ENCODE results near the gene IFI35. TPM values are rescaled to one million over a fixed set of nuclear protein-coding genes. Genes with fewer than 3 reads are reported as not detected.
"Not testable (repeated sequence)": the region's sequence is repeated elsewhere in the genome, so short reads cannot be mapped to it uniquely, and the experiment has no call there.

The IFI35 gene
- total RNA-seq, 2 experiments from 2014 or later, result 107 to 110 TPM

- POLR2A ChIA-PET, result interaction anchor here (1.8 kb wide), 1 partner anchor 231 kb away, joined by 6 read pairs; the partner anchor contains the start of gene TMEM106A
- no peaks in the 10 kb centered on the region for H3K27me3 Mint-ChIP-seq (ENCODE audit: low read depth)
- ATAC-seq (peak; percentile 76), DNase-seq (peak; percentile 80)
- CTCF ChIA-PET, result interaction anchor here (0.7 to 1.0 kb wide), 2 partner anchors 17 to 159 kb away, joined by 3 to 6 read pairs; partner anchors contain the start of gene RPL27
- H3K4me3 Mint-ChIP-seq, result peak overlapping the region; percentile 96
- H3K4me1 Mint-ChIP-seq (ENCODE audit: low read depth), result peaks cover 45% of the 10 kb centered on the region
- peak overlapping the region; percentile 95 for H3K27ac Mint-ChIP-seq
- H3K9me3 Mint-ChIP-seq (ENCODE audit: insufficient read depth), result no peaks in the 10 kb centered on the region
- H3K36me3 Mint-ChIP-seq (ENCODE audit: low read depth), result peaks cover 31% of the 10 kb centered on the region
These were observed 25.7 kb upstream of the IFI35 start for GRCh38 chr17:42980766-42981397.

DNA sequence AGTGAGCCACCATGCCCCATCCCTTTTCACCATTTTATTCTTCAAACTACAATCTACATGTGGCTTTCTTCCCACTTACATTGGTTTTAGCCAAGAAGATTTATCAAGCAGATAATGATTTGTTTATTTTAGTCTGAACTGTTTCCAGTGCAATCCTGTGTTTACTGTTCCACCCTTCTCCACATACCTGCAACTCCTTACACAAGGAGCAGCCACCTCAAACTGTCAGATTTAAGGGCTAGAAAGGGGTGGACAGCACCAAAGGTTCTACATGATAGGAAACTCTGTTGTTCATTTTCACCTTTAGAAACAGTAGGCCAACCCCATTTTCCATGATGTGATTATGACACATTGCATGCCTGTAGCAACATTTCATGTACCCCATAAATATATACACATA, 24.3 kb upstream of the IFI35 start:
- H3K27ac Mint-ChIP-seq, result peak overlapping the region; percentile 46
- ChIA-PET CTCF (no interaction called here), POLR2A (interaction anchor here (0.7 kb wide), 1 partner anchor 333 kb away, joined by 3 read pairs; no protein-coding TSS in a partner anchor)
- H3K9me3 Mint-ChIP-seq (ENCODE audit: insufficient read depth), result no peaks in the 10 kb centered on the region
- H3K4me3 Mint-ChIP-seq, result peak overlapping the region; percentile 96
- no peak for DNase-seq
- H3K36me3 Mint-ChIP-seq (ENCODE audit: low read depth), result peaks cover 37% of the 10 kb centered on the region
- H3K27me3 Mint-ChIP-seq (ENCODE audit: low read depth), result no peaks in the 10 kb centered on the region
- no peak for ATAC-seq
- H3K4me1 Mint-ChIP-seq (ENCODE audit: low read depth), result peaks cover 45% of the 10 kb centered on the region

GRCh38 chr17:42985225-42985624, 21.4 kb upstream of the IFI35 start:
- peaks cover 61% of the 10 kb centered on the region for H3K36me3 Mint-ChIP-seq (ENCODE audit: low read depth)
- H3K27ac Mint-ChIP-seq, result no peak overlapping the region
- no peaks in the 10 kb centered on the region for H3K9me3 Mint-ChIP-seq (ENCODE audit: insufficient read depth)
- CTCF ChIA-PET, result interaction anchor here (4.6 kb wide), 1 partner anchor 13 kb away, joined by 30 read pairs; the partner anchor contains the start of gene RPL27
- POLR2A ChIA-PET, result interaction anchor here (1.4 kb wide), 1 partner anchor 13 kb away, joined by 6 read pairs; the partner anchor contains the start of gene RPL27
- no peak for ATAC-seq
- DNase-seq, result no peak
- no peak overlapping the region for H3K4me3 Mint-ChIP-seq
- no peaks in the 10 kb centered on the region for H3K27me3 Mint-ChIP-seq (ENCODE audit: low read depth)
- peaks cover 35% of the 10 kb centered on the region for H3K4me1 Mint-ChIP-seq (ENCODE audit: low read depth)

DNA sequence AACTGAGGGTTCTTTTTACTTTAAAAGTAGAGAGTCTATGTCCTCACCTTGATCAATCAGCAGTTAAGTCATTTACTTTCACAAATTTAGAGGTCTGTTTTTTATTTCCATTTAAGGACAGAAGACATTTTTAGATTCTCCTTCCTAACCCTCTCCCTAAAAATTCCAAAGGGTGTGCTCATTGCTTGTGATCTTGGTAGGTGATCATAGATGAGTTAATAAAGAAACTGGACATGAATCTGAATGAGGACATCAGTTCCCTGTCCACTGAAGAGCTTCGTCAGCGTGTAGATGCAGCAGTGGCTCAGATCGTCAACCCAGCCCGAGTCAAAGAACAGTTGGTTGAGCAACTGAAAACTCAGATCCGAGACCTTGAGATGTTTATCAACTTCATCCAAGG, 17.4 kb upstream of the IFI35 start:
- Mint-ChIP-seq H3K27me3 (ENCODE audit: low read depth) (no peaks in the 10 kb centered on the region), H3K9me3 (ENCODE audit: insufficient read depth) (no peaks in the 10 kb centered on the region), H3K4me3 (no peak overlapping the region), H3K4me1 (ENCODE audit: low read depth) (peaks cover 14% of the 10 kb centered on the region), H3K36me3 (ENCODE audit: low read depth) (peaks cover 74% of the 10 kb centered on the region), H3K27ac (no peak overlapping the region)
- ATAC-seq (no peak), DNase-seq (no peak)
- ChIA-PET CTCF (no interaction called here), POLR2A (interaction anchor here (0.7 to 3.1 kb wide), 2 partner anchors 9 kb away, joined by 3 to 16 read pairs; partner anchors contain the start of gene RPL27)

- no peaks in the 10 kb centered on the region for H3K27me3 Mint-ChIP-seq (ENCODE audit: low read depth)
- ATAC-seq (no peak), DNase-seq (no peak)
- H3K4me3 Mint-ChIP-seq, result no peak overlapping the region
- POLR2A ChIA-PET, result interaction anchor here (0.7 kb wide), 1 partner anchor 8 kb away, joined by 3 read pairs; no protein-coding TSS in a partner anchor
- CTCF ChIA-PET, result no interaction called here
- H3K27ac Mint-ChIP-seq, result no peak overlapping the region
- no peaks in the 10 kb centered on the region for H3K9me3 Mint-ChIP-seq (ENCODE audit: insufficient read depth)
- H3K36me3 Mint-ChIP-seq (ENCODE audit: low read depth), result peaks cover 71% of the 10 kb centered on the region
- H3K4me1 Mint-ChIP-seq (ENCODE audit: low read depth), result peaks cover 8% of the 10 kb centered on the region
These were observed 16.6 kb upstream of the IFI35 start for GRCh38 chr17:42989726-42990652.

DNA sequence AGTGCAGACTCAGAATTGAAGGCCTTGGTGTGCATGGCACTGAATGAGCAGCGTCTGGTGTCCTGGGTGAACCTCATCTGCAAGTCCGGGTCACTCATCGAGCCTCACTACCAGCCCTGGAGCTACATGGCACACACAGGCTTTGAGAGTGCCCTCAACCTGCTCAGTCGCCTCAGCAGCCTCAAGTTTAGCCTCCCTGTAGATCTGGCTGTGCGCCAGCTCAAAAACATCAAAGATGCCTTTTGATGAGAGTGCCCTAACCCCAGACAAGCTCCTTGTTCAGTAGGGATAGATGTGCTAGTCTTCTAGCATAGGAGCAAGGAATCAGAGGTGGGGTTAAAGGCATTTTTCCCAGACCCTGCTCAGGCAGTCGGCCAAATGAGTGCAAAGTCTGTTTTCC, 15.1 kb upstream of the IFI35 start:
- ChIA-PET CTCF (no interaction called here), POLR2A (interaction anchor here (0.5 kb wide), 1 partner anchor 370 kb away, joined by 3 read pairs; no protein-coding TSS in a partner anchor)
- H3K27me3 Mint-ChIP-seq (ENCODE audit: low read depth), result no peaks in the 10 kb centered on the region
- ATAC-seq (no peak), DNase-seq (no peak)
- H3K9me3 Mint-ChIP-seq (ENCODE audit: insufficient read depth), result no peaks in the 10 kb centered on the region
- no peaks in the 10 kb centered on the region for H3K4me1 Mint-ChIP-seq (ENCODE audit: low read depth)
- H3K36me3 Mint-ChIP-seq (ENCODE audit: low read depth), result peaks cover 66% of the 10 kb centered on the region
- peak overlapping the region; percentile 20 for H3K27ac Mint-ChIP-seq
- H3K4me3 Mint-ChIP-seq, result no peak overlapping the region

DNA sequence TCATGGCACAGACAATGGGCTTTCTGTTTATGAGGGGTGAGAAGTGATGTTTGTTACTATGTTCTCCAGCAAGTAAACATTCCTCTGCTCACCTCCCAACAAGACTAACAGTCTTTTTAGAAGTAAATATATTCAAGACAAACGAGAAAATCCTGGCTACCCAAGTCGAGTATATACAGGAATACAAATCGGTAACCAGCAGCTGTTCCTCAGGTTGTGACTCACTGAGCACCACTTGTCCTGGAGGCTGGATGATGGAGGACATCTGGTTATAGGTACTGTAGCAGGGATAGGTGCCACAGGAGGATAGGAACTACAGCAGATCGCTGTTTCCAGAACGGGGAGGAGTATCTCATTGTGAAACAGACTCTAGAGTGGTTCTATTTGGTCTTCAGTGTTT, 13.7 kb upstream of the IFI35 start:
- Mint-ChIP-seq H3K36me3 (ENCODE audit: low read depth) (peaks cover 57% of the 10 kb centered on the region), H3K27me3 (ENCODE audit: low read depth) (no peaks in the 10 kb centered on the region), H3K4me1 (ENCODE audit: low read depth) (peaks cover 10% of the 10 kb centered on the region), H3K4me3 (no peak overlapping the region), H3K9me3 (ENCODE audit: insufficient read depth) (no peaks in the 10 kb centered on the region), H3K27ac (no peak overlapping the region)
- POLR2A ChIA-PET, result interaction anchor here (0.6 kb wide), 1 partner anchor 179 kb away, joined by 3 read pairs; no protein-coding TSS in a partner anchor
- CTCF ChIA-PET, result no interaction called here
- ATAC-seq (no peak), DNase-seq (no peak)

DNA sequence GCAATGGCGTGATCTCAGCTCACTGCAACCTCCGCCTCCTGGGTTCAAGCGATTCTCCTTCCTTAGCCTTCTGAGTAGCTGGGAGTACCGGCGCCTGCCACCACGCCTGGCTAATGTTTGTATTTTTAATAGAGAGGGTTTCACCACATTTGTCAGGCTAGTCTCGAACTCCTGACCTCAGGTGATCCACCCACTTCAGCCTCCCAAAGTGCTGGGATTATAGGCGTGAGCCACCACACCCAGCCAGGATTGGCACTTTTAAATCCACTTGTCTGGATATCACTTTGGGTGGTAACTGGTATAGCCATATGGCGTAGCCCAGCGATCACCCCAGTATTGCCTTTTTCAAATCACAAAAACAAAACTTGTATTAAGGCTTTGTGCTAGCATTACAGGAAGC, 12.7 kb upstream of the IFI35 start:
- POLR2A ChIA-PET, result not testable (repeated sequence)

GRCh38 chr17:42997390-42997983, 9.1 kb upstream of the IFI35 start:
- ATAC-seq (no peak), DNase-seq (no peak)
- CTCF ChIA-PET, result interaction anchor here (0.7 to 3.3 kb wide), 28 partner anchors 10 to 486 kb away, joined by 3 to 37 read pairs (median 5); partner anchors contain the start of genes AOC2, BECN1, BRCA1 and DHX8
- Mint-ChIP-seq H3K4me1 (ENCODE audit: low read depth) (peaks cover 32% of the 10 kb centered on the region), H3K9me3 (ENCODE audit: insufficient read depth) (no peaks in the 10 kb centered on the region), H3K27me3 (ENCODE audit: low read depth) (no peaks in the 10 kb centered on the region), H3K4me3 (peak overlapping the region; percentile 96), H3K36me3 (ENCODE audit: low read depth) (peaks cover 57% of the 10 kb centered on the region), H3K27ac (peak overlapping the region; percentile 99)
- POLR2A ChIA-PET, result interaction anchor here (0.5 to 3.5 kb wide), 28 partner anchors 8 to 486 kb away, joined by 3 to 65 read pairs (median 6); partner anchors contain the start of genes AARSD1, BECN1, BRCA1 and DHX8

More for the DNA sequence above, 12.7 kb upstream of the IFI35 start:
- DNase-seq; H3K27ac Mint-ChIP-seq; CTCF ChIA-PET; H3K27me3 Mint-ChIP-seq (ENCODE audit: low read depth); H3K9me3 Mint-ChIP-seq (ENCODE audit: insufficient read depth); ATAC-seq; H3K4me3 Mint-ChIP-seq: not testable (repeated sequence)
- peaks cover 12% of the 10 kb centered on the region for H3K4me1 Mint-ChIP-seq (ENCODE audit: low read depth)
- H3K36me3 Mint-ChIP-seq (ENCODE audit: low read depth), result peaks cover 55% of the 10 kb centered on the region

DNA sequence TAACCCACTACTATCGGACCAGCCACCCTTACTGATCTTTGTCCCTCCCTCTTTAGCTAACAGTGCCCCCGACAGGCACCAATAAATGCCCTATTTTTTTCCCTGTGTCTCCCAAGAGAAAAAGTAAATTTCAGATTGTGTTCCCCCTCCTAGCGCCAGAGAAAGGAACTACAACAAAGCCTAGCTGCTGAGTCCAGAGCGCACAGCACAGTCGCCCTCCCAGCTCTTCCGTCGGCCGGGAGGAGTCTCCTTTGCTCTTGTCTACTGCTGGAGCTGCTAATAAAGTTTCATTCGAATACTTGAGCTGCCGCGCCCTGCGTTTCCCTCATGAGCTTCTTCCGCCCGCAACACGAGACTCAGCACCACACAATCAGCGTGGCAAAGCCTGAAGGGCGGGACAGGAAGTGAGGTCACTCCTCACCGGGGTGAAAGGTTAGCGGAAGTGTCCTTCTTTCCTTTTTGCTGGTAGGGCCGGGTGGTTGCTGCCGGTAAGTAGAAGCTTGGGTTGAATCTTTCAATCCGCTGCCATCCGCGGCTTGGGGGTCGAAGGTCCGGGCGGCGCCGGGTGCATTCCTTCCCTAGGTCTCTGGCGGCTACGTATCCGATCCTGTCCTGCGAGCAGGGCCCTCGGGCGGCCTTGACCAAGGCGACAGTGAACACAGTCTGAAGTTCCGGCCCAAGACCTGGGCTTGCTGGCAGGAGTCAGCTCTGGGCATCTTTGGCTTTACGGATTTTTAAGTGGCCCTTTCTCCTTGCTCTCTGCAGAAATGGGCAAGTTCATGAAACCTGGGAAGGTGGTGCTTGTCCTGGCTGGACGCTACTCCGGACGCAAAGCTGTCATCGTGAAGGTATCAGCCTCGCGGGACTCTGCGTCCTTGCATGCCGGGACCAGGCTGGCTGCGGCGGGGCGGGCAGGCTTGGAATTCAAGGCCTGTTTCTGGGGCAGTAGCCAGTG, 8.3 kb upstream of the IFI35 start, which contains the start of gene RPL27:
RPL27 (plus strand) TSS at position 436 of the 955 bp plus-strand sequence; CDS start at position 768, 332 bp downstream.
- peak within 1 kb of the TSS; percentile 96 for H3K4me3 Mint-ChIP-seq
- POLR2A ChIA-PET, result interaction anchor here (0.5 to 3.5 kb wide), 32 partner anchors 9 to 486 kb away, joined by 3 to 65 read pairs (median 6); partner anchors contain the start of genes AARSD1, BECN1, BRCA1 and DHX8

More for the DNA sequence above, 8.3 kb upstream of the IFI35 start, which contains the start of gene RPL27:
- Mint-ChIP-seq H3K27me3 (ENCODE audit: low read depth) (no peaks in the 10 kb centered on the region), H3K27ac (peak within 1 kb of the TSS; percentile 99), H3K4me1 (ENCODE audit: low read depth) (peaks cover 32% of the 10 kb centered on the region), H3K9me3 (ENCODE audit: insufficient read depth) (no peaks in the 10 kb centered on the region), H3K36me3 (ENCODE audit: low read depth) (peaks cover 57% of the 10 kb centered on the region)
- DNase-seq (peak; percentile 99), ATAC-seq (peak; percentile 99)
- CTCF ChIA-PET, result interaction anchor here (0.7 to 3.3 kb wide), 30 partner anchors 9 to 485 kb away, joined by 3 to 37 read pairs (median 4); partner anchors contain the start of genes AOC2, BECN1, BRCA1 and DHX8
